ENCODE data around the gene FGF14. TPM values are rescaled to one million over a fixed set of nuclear protein-coding genes. Genes with fewer than 3 reads are reported as not detected.

FGF14 gene
- total and polyA plus RNA-seq, 2 experiments from 2014 or later: 0.03 TPM; not detected in 1

GRCh38 chr13:102317593-102317992 lies 84.3 kb downstream of the FGF14 start (continued):
- TF ChIP-seq EZH2 (IDR thresholded peaks at IDR 0.05; ENCODE audit: low read depth, unreplicated experiment) (no peak), JUNB (IDR thresholded peaks at IDR 0.05; ENCODE audit: unreplicated experiment) (no peak), ETS1 (IDR thresholded peaks at IDR 0.05) (no peak), STAT1 (IDR thresholded peaks at IDR 0.05; ENCODE audit: unreplicated experiment) (no peak), CREB1 (CRISPR knock-in tag; IDR thresholded peaks at IDR 0.05; ENCODE audit: low read depth) (no peak)

GRCh38 chr13:102316732-102317131 lies 85.1 kb downstream of the FGF14 start:
- Mint-ChIP-seq H3K27me3 (ENCODE audit: insufficient read depth, low read depth, poor library complexity) (peaks cover 1% of the 10 kb centered on the region), H3K9me3 (no peaks in the 10 kb centered on the region), H3K4me1 (no peaks in the 10 kb centered on the region), H3K36me3 (ENCODE audit: low read depth) (no peaks in the 10 kb centered on the region), H3K27ac (no peak overlapping the region), H3K4me3 (no peak overlapping the region)
- no peaks in the 10 kb centered on the region for H3K36me3 ChIP-seq (ENCODE audit: insufficient read depth)
- no peaks in the 10 kb centered on the region for H4K20me1 ChIP-seq (replicated peaks; ENCODE audit: insufficient read depth)
- H3K79me2 ChIP-seq (replicated peaks; ENCODE audit: insufficient read depth): no peaks in the 10 kb centered on the region
- no peak overlapping the region for H3K27ac ChIP-seq (ENCODE audit: low read depth)
- no peaks in the 10 kb centered on the region for H3K4me1 ChIP-seq (ENCODE audit: insufficient read depth)
- DNase-seq (ENCODE audit: low spot score) (no peak), ATAC-seq (no peak)
- H3K9me2 ChIP-seq (ENCODE audit: insufficient read depth): no peaks in the 10 kb centered on the region
- H3F3A ChIP-seq (replicated peaks; ENCODE audit: low read depth): no peaks in the 10 kb centered on the region
- H3K4me2 ChIP-seq: no peak overlapping the region
- no peak overlapping the region for H3K4me3 ChIP-seq
- no peak overlapping the region for H2AFZ ChIP-seq
- H3K27me3 ChIP-seq (ENCODE audit: insufficient read depth): no peaks in the 10 kb centered on the region
- TF ChIP-seq EZH2phosphoT487 (IDR thresholded peaks at IDR 0.05; ENCODE audit: unreplicated experiment) (no peak), EZH2 (IDR thresholded peaks at IDR 0.05; ENCODE audit: low read depth, unreplicated experiment) (no peak), REST (IDR thresholded peaks at IDR 0.05; ENCODE audit: unreplicated experiment) (no peak), CTCF (conservative IDR thresholded peaks at IDR 0.05; ENCODE audit: low read depth in 2 of 2) (no peak), ETS1 (IDR thresholded peaks at IDR 0.05) (no peak), ZNF462 (CRISPR knock-in tag; IDR thresholded peaks at IDR 0.05) (no peak), STAT1 (IDR thresholded peaks at IDR 0.05; ENCODE audit: unreplicated experiment) (no peak), ZNF114 (CRISPR knock-in tag; IDR thresholded peaks at IDR 0.05) (no peak), JUNB (IDR thresholded peaks at IDR 0.05; ENCODE audit: unreplicated experiment) (no peak), NANOG (IDR thresholded peaks at IDR 0.05; ENCODE audit: borderline replicate concordance) (no peak), CREB1 (CRISPR knock-in tag; IDR thresholded peaks at IDR 0.05; ENCODE audit: low read depth) (no peak)

All from GM23338 (cell line).